ENCODE data around the gene UCP2. TPM values are rescaled to one million over a fixed set of nuclear protein-coding genes. Genes with fewer than 3 reads are reported as not detected.
A peak's percentile ranks its signal among the peaks of the same experiment; 100 is the strongest.

The UCP2 gene
- total RNA-seq, 2 experiments from 2014 or later: 467 to 468 TPM

DNA sequence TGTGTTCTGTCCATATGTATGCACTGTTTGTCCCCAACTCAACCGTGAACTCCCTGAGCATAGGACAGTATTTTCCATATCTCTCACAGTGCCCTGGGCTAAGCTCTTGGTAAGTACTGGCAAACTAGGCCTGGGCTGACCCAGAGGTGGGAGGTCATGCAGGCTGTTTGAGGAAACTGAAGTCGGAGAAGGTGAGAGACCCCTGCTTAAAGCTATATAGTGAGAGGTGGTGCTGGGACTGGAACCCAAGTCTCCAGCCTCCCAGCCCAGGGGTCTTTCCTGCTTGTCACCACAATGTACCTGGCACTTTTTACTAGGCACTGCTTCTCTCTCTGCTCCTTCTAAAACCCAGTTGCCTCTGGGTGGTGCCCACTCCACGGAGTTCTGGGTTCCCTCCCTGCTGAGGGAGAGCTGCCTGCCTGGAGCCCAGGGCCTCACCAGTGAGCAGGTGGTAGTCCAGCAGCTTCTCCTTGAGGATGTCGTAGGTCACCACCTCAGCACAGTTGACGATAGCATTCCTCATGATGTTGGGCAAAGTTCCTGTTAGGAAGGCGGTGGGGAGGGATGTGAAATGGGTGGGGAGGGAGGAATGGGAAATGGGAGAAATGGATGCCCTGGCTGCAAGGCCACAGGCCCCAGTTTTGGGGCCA is 21.5 kb upstream of the UCP2 start:
- H3K4me1 ChIP-seq (ENCODE audit: insufficient read depth, low read length): peaks cover 68% of the 10 kb centered on the region
- POLR2A ChIA-PET: interaction anchor here (1.6 to 5.9 kb wide), 5 partner anchors 9 to 40 kb away, joined by 3 to 316 read pairs (median 14); partner anchors contain the start of gene UCP2
- H3K9me3 ChIP-seq (ENCODE audit: control insufficient read depth in 1 of 2, insufficient read depth in 1 of 2, low read length in 2 of 2): no peaks in the 10 kb centered on the region
- no peak overlapping the region for H3K4me3 ChIP-seq (ENCODE audit: low read length)
- no peaks in the 10 kb centered on the region for H3K27me3 Mint-ChIP-seq
- TF ChIP-seq, protein P1, sequence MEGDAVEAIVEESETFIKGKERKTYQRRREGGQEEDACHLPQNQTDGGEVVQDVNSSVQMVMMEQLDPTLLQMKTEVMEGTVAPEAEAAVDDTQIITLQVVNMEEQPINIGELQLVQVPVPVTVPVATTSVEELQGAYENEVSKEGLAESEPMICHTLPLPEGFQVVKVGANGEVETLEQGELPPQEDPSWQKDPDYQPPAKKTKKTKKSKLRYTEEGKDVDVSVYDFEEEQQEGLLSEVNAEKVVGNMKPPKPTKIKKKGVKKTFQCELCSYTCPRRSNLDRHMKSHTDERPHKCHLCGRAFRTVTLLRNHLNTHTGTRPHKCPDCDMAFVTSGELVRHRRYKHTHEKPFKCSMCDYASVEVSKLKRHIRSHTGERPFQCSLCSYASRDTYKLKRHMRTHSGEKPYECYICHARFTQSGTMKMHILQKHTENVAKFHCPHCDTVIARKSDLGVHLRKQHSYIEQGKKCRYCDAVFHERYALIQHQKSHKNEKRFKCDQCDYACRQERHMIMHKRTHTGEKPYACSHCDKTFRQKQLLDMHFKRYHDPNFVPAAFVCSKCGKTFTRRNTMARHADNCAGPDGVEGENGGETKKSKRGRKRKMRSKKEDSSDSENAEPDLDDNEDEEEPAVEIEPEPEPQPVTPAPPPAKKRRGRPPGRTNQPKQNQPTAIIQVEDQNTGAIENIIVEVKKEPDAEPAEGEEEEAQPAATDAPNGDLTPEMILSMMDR (IDR thresholded peaks at IDR 0.05): no peak
- peak in 1 of 14 experiments; percentile 6 for DNase-seq
- H3K36me3 Mint-ChIP-seq (ENCODE audit: low read depth): peaks cover 26% of the 10 kb centered on the region
- peaks cover 5% of the 10 kb centered on the region for H3K36me3 ChIP-seq (ENCODE audit: insufficient read depth, low read length)
- H3K9me3 Mint-ChIP-seq: no peaks in the 10 kb centered on the region
- no peak overlapping the region for H3K4me3 Mint-ChIP-seq
- ATAC-seq (ENCODE audit: poor library complexity): no peak
- H3K27me3 ChIP-seq (ENCODE audit: control insufficient read depth in 1 of 2, insufficient read depth in 2 of 2, low read length in 2 of 2): no peaks in the 10 kb centered on the region
- CTCF ChIA-PET: interaction anchor here (1.5 to 2.3 kb wide), 4 partner anchors 9 to 37 kb away, joined by 4 to 26 read pairs (median 14); partner anchors contain the start of gene UCP2
- peak overlapping the region; percentile 64 to 70 for H3K27ac ChIP-seq (ENCODE audit: low read depth in 1 of 2, low read length in 2 of 2)
- peaks cover 73% of the 10 kb centered on the region for H3K4me1 Mint-ChIP-seq (ENCODE audit: low read depth)
- peak overlapping the region; percentile 94 for H3K27ac Mint-ChIP-seq
- intact Hi-C loops (cut with DNase I, micrococcal nuclease): loop anchor here (2.0 kb wide), 1 partner anchor 29 kb away; no protein-coding TSS in a partner anchor

DNA sequence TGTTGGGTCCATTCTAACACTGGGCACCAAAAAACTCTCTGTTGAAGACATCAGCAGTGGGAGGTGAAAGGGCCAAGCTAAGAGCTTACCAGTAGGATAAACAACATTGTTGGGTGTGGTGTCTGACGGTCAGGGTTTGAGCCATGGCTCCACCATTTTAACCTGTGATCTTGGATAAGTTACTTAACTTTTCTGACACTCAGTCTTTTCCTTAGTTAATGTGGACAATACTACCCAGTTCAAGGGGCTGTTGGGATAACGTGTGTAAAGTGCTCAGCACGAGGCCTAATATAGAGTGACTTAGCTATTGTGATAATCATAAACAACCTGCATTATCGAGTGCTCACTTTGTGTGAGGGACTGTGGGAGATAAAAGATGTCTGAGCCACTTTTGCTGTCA is 20.2 kb upstream of the UCP2 start:
- ATAC-seq (ENCODE audit: poor library complexity) (no peak), DNase-seq (no peak)
- Histone ChIP-seq H3K27ac (ENCODE audit: low read depth in 1 of 2, low read length in 2 of 2) (no peak overlapping the region), H3K4me3 (ENCODE audit: low read length) (no peak overlapping the region), H3K27me3 (ENCODE audit: control insufficient read depth in 1 of 2, insufficient read depth in 2 of 2, low read length in 2 of 2) (no peaks in the 10 kb centered on the region), H3K9me3 (ENCODE audit: control insufficient read depth in 1 of 2, insufficient read depth in 1 of 2, low read length in 2 of 2) (no peaks in the 10 kb centered on the region), H3K36me3 (ENCODE audit: insufficient read depth, low read length) (peaks cover 5% of the 10 kb centered on the region), H3K4me1 (ENCODE audit: insufficient read depth, low read length) (peaks cover 61% of the 10 kb centered on the region)
- TF ChIP-seq, protein P1 (IDR thresholded peaks at IDR 0.05): no peak
- POLR2A ChIA-PET: interaction anchor here (0.6 to 5.9 kb wide), 2 partner anchors 28 to 58 kb away, joined by 3 to 316 read pairs; partner anchors contain the start of gene UCP2
- H3K4me1 Mint-ChIP-seq (ENCODE audit: low read depth): peaks cover 67% of the 10 kb centered on the region
- no peaks in the 10 kb centered on the region for H3K9me3 Mint-ChIP-seq
- no peaks in the 10 kb centered on the region for H3K27me3 Mint-ChIP-seq
- H3K36me3 Mint-ChIP-seq (ENCODE audit: low read depth): peaks cover 26% of the 10 kb centered on the region
- no peak overlapping the region for H3K4me3 Mint-ChIP-seq
- H3K27ac Mint-ChIP-seq: peak overlapping the region; percentile 94
- CTCF ChIA-PET: interaction anchor here (1.0 kb wide), 1 partner anchor 40 kb away, joined by 3 read pairs; no protein-coding TSS in a partner anchor
- intact Hi-C loops (cut with DNase I, micrococcal nuclease): no loop called here

DNA sequence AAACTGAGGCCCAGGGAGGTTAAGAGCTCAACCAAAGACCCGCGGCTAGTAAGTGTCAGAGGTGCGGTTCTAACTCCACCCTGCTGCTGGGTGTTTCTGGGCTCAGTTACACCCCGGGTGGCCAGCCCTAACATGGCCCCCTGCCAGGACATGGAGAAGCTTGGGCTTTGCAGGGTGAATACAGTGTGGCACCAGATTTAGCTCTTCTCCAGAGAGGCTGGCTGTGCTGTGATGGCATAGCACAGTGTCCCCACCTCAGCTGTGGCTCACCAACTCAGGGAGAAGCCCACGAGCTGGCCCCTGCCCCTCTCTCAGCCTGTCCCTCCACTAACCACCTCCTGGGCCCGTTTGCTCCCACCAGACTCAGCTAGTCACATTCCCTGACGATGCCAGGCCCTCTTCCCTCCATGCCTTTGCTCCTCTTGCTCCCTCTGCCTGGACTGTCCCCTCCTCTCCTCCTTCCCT is 19.2 kb upstream of the UCP2 start:
- Mint-ChIP-seq H3K4me3 (no peak overlapping the region), H3K36me3 (ENCODE audit: low read depth) (peaks cover 26% of the 10 kb centered on the region), H3K27ac (no peak overlapping the region), H3K27me3 (no peaks in the 10 kb centered on the region), H3K9me3 (no peaks in the 10 kb centered on the region), H3K4me1 (ENCODE audit: low read depth) (peaks cover 70% of the 10 kb centered on the region)
- Histone ChIP-seq H3K36me3 (ENCODE audit: insufficient read depth, low read length) (peaks cover 5% of the 10 kb centered on the region), H3K27ac (ENCODE audit: low read depth in 1 of 2, low read length in 2 of 2) (no peak overlapping the region), H3K4me1 (ENCODE audit: insufficient read depth, low read length) (peaks cover 59% of the 10 kb centered on the region), H3K9me3 (ENCODE audit: control insufficient read depth in 1 of 2, insufficient read depth in 1 of 2, low read length in 2 of 2) (no peaks in the 10 kb centered on the region), H3K4me3 (ENCODE audit: low read length) (no peak overlapping the region), H3K27me3 (ENCODE audit: control insufficient read depth in 1 of 2, insufficient read depth in 2 of 2, low read length in 2 of 2) (no peaks in the 10 kb centered on the region)
- DNase-seq (peak in 1 of 14 experiments; percentile 17), ATAC-seq (ENCODE audit: poor library complexity) (no peak)
- POLR2A ChIA-PET: interaction anchor here (5.9 kb wide), 1 partner anchor 27 kb away, joined by 316 read pairs; the partner anchor contains the start of gene UCP2
- CTCF ChIA-PET: interaction anchor here (0.7 to 1.0 kb wide), 3 partner anchors 10 to 642 kb away, joined by 3 read pairs; no protein-coding TSS in a partner anchor
- TF ChIP-seq, protein P1 (IDR thresholded peaks at IDR 0.05): no peak
- intact Hi-C loops (cut with DNase I, micrococcal nuclease): no loop called here

All from CD4-positive, alpha-beta T cell (primary cell).